ENCODE data around the gene PIGT. TPM values are rescaled to one million over a fixed set of nuclear protein-coding genes. Genes with fewer than 3 reads are reported as not detected.

Gene PIGT
- total RNA-seq, 1 experiment from 2014 or later, result 193 TPM

DNA sequence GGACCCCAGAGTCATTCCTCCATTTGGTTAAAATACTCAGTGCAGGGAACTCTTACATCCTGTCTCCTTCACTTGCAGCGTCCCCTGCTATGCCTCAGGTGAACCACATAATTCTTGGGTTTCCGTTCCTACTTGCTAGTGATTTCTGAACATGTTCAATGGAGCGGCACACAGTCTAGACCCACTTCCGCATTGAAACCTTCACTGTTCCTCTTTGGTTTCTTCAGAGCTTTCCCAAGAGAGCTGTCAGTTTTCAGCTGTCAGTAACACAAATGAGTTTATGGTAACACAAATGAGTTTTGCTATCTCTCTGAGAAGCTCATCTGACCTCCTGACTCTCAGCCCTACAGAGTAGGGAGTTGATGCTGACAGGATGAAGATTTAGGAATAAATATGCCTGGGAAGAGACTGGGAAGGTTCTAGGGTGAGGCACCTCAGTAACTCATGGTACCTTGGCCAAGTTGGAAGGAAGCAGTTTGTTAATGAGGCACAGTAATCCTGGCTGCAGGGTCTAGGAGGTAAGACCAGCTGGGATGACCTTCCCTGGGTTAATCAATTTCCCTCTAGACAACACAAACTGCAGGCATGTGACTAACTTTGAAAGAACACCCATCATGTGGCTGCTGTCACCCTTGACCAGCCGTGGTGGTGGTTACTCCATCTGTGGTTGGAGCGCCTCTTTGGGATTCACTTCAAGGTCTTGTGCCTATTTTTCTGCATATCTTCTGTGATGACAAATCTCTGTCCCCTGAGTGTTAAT lies 47.5 kb upstream of the PIGT start:
- Mint-ChIP-seq H3K4me1 (ENCODE audit: low read depth, unreplicated experiment) (peaks cover 11% of the 10 kb centered on the region), H3K9me3 (ENCODE audit: low read depth, unreplicated experiment) (no peaks in the 10 kb centered on the region), H3K27me3 (ENCODE audit: unreplicated experiment) (no peaks in the 10 kb centered on the region), H3K4me3 (ENCODE audit: low read depth, unreplicated experiment) (no peak overlapping the region), H3K27ac (ENCODE audit: unreplicated experiment) (no peak overlapping the region), H3K36me3 (ENCODE audit: insufficient read depth, unreplicated experiment) (peaks cover 37% of the 10 kb centered on the region)
- TF ChIP-seq, protein P1, sequence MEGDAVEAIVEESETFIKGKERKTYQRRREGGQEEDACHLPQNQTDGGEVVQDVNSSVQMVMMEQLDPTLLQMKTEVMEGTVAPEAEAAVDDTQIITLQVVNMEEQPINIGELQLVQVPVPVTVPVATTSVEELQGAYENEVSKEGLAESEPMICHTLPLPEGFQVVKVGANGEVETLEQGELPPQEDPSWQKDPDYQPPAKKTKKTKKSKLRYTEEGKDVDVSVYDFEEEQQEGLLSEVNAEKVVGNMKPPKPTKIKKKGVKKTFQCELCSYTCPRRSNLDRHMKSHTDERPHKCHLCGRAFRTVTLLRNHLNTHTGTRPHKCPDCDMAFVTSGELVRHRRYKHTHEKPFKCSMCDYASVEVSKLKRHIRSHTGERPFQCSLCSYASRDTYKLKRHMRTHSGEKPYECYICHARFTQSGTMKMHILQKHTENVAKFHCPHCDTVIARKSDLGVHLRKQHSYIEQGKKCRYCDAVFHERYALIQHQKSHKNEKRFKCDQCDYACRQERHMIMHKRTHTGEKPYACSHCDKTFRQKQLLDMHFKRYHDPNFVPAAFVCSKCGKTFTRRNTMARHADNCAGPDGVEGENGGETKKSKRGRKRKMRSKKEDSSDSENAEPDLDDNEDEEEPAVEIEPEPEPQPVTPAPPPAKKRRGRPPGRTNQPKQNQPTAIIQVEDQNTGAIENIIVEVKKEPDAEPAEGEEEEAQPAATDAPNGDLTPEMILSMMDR (IDR thresholded peaks at IDR 0.05; ENCODE audit: unreplicated experiment), result no peak
- intact Hi-C loops (cut with micrococcal nuclease; ENCODE audit: unreplicated experiment), result no loop called here
- CTCF ChIA-PET, result no interaction called here
- no TSS peak for BruUV-seq (replicated peaks)
- no peak for DNase-seq

DNA sequence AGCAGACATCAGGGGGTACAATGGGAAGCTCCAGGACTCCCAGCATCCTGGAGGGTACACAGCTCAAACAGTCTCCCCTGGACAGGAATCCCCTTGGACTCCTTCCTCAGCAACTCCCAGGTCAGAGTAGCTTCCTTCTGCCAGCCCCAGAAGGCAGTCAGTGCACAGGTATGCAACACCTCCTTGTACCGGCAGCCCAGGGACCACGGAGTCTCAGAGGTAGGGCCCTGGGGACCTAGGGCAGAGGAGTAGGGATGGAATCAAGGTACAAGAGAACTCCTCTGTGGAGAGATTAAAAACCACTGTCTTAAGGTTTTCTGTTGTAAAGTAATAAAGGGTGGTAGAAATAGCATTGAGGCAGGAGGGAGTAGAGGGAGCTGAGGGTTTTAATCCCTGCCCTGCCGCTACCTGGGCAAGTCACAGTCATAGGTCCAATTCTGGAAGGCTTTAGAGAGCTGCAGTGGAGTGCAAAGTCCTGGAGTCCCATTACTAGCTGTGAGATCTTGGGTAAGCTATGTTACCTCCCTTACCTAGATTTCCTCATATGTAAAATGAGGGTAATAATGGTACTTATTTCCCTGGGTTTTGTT lies 45.3 kb upstream of the PIGT start:
- Mint-ChIP-seq H3K27me3 (ENCODE audit: unreplicated experiment) (no peaks in the 10 kb centered on the region), H3K9me3 (ENCODE audit: low read depth, unreplicated experiment) (no peaks in the 10 kb centered on the region), H3K27ac (ENCODE audit: unreplicated experiment) (no peak overlapping the region), H3K4me3 (ENCODE audit: low read depth, unreplicated experiment) (no peak overlapping the region), H3K4me1 (ENCODE audit: low read depth, unreplicated experiment) (no peaks in the 10 kb centered on the region), H3K36me3 (ENCODE audit: insufficient read depth, unreplicated experiment) (peaks cover 34% of the 10 kb centered on the region)
- no TSS peak for BruUV-seq (replicated peaks)
- no peak for DNase-seq
- intact Hi-C loops (cut with micrococcal nuclease; ENCODE audit: unreplicated experiment), result no loop called here
- TF ChIP-seq, protein P1 (IDR thresholded peaks at IDR 0.05; ENCODE audit: unreplicated experiment), result no peak
- CTCF ChIA-PET, result interaction anchor here (1.3 to 1.5 kb wide), 2 partner anchors 8 to 11 kb away, joined by 4 to 6 read pairs; no protein-coding TSS in a partner anchor

DNA sequence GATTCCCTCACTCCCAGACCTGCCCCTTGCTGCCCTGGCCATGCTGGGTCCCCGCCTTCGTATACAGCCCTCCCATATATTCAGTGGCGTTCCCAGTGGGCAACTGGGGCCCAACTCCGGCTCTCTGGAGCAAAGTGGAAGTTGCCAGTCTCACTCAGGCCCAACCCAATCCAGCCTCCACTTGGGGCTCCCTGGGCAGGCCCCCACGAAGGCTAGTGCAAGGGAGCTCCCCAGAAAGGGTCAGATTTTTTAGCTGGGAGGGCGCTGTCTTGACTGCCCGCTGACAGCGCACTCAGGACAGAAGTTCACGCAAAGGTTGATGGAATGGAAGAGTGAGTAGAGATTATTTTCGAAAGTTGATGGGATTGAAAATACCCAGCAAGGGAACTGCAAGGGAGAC lies 43.7 kb upstream of the PIGT start:
- H3K27ac Mint-ChIP-seq (ENCODE audit: unreplicated experiment), result no peak overlapping the region
- TF ChIP-seq, protein P1 (IDR thresholded peaks at IDR 0.05; ENCODE audit: unreplicated experiment), result no peak
- H3K36me3 Mint-ChIP-seq (ENCODE audit: insufficient read depth, unreplicated experiment), result peaks cover 25% of the 10 kb centered on the region
- H3K27me3 Mint-ChIP-seq (ENCODE audit: unreplicated experiment), result no peaks in the 10 kb centered on the region
- peak overlapping the region; percentile 13 for H3K4me3 Mint-ChIP-seq (ENCODE audit: low read depth, unreplicated experiment)
- CTCF ChIA-PET, result interaction anchor here (0.9 to 5.5 kb wide), 3 partner anchors 10 to 64 kb away, joined by 3 to 110 read pairs (median 4); no protein-coding TSS in a partner anchor
- H3K9me3 Mint-ChIP-seq (ENCODE audit: low read depth, unreplicated experiment), result no peaks in the 10 kb centered on the region
- no TSS peak for BruUV-seq (replicated peaks)
- intact Hi-C loops (cut with micrococcal nuclease; ENCODE audit: unreplicated experiment), result no loop called here
- no peaks in the 10 kb centered on the region for H3K4me1 Mint-ChIP-seq (ENCODE audit: low read depth, unreplicated experiment)
- no peak for DNase-seq

DNA sequence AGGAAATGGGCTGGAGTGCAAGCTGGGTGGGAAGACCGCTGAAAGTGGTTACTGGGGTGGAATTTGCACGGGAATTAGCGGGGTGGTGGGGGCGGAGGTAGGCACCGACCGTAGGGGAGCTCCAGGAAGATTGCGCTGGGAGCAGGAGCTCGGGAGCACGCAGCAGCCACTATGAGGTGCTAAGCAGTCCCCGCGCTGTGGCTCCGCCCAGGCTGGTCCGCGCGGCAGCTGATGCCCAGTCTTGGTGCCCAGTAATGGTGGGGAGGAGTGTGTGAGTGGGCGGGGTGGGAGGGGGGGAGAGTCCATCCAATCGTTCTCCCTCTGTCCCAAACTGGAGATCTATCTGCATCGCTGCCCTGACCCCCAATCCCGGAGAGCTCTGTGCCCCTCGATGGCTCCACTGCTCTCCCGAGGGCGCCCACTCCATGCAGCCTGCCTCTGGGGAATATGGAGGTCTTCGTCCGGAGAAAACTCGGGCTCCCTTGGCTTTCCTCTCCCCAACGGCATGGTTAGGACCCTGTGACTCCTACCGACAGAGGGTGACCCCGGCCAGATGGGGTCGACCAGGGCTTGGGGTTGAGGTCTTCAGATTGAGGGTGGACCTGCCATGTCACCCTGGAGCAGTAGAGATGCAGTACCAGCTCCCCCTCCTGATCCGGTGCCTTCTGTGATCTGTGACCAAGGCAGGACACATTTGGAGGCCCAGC lies 43.1 kb upstream of the PIGT start:
- CTCF ChIA-PET, result interaction anchor here (0.6 to 5.5 kb wide), 18 partner anchors 10 to 1966 kb away, joined by 3 to 110 read pairs (median 8); partner anchors contain the start of genes PIGT, SDC4, SYS1 and WFDC10A
- TF ChIP-seq, protein P1 (IDR thresholded peaks at IDR 0.05; ENCODE audit: unreplicated experiment), result no peak
- no peak for DNase-seq
- Mint-ChIP-seq H3K36me3 (ENCODE audit: insufficient read depth, unreplicated experiment) (peaks cover 22% of the 10 kb centered on the region), H3K27ac (ENCODE audit: unreplicated experiment) (no peak overlapping the region), H3K9me3 (ENCODE audit: low read depth, unreplicated experiment) (no peaks in the 10 kb centered on the region), H3K4me3 (ENCODE audit: low read depth, unreplicated experiment) (peak overlapping the region; percentile 84), H3K27me3 (ENCODE audit: unreplicated experiment) (no peaks in the 10 kb centered on the region), H3K4me1 (ENCODE audit: low read depth, unreplicated experiment) (no peaks in the 10 kb centered on the region)
- BruUV-seq (replicated peaks), result no TSS peak
- intact Hi-C loops (cut with micrococcal nuclease; ENCODE audit: unreplicated experiment), result no loop called here
